ENCODE results near the gene MAMDC4. TPM values are rescaled to one million over a fixed set of nuclear protein-coding genes. Genes with fewer than 3 reads are reported as not detected.
A peak's percentile ranks its signal among the peaks of the same experiment; 100 is the strongest.

The MAMDC4 gene
- total and polyA plus RNA-seq, 2 of the 13 experiments (the other 11 are each of a cell fraction or from before 2014, with no cell fraction given) = 6.0 to 6.8 TPM

- TF ChIP-seq DZIP1 (CRISPR knock-in tag; IDR thresholded peaks at IDR 0.05) (peak; percentile 94), SP2 (CRISPR knock-in tag; IDR thresholded peaks at IDR 0.05) (peak; percentile 67), ATAD3A (CRISPR knock-in tag; IDR thresholded peaks at IDR 0.05) (no peak), SRY (CRISPR knock-in tag; IDR thresholded peaks at IDR 0.05) (no peak; the same call in 1 of the 2 replicates), ZNF10 (CRISPR knock-in tag; IDR thresholded peaks at IDR 0.05; ENCODE audit: borderline replicate concordance, low read depth) (no peak), SOX6 (IDR thresholded peaks at IDR 0.05) (no peak), SOX6 (CRISPR knock-in tag; IDR thresholded peaks at IDR 0.05) (peak; percentile 58), NFKB2 (CRISPR knock-in tag; IDR thresholded peaks at IDR 0.05; ENCODE audit: borderline replicate concordance) (no peak), SAP130 (CRISPR knock-in tag; IDR thresholded peaks at IDR 0.05; ENCODE audit: low read depth) (peak; percentile 99), KLF16 (CRISPR knock-in tag; IDR thresholded peaks at IDR 0.05) (peak in 1 of 2 experiments; percentile 95; a peak in 2 of 4 replicates), ARID4A (CRISPR knock-in tag; IDR thresholded peaks at IDR 0.05; ENCODE audit: borderline replicate concordance) (peak; percentile 78), XBP1 (CRISPR knock-in tag; IDR thresholded peaks at IDR 0.05) (no peak), ELK4 (CRISPR knock-in tag; IDR thresholded peaks at IDR 0.05; ENCODE audit: borderline replicate concordance) (no peak), ZNF367 (CRISPR knock-in tag; IDR thresholded peaks at IDR 0.05; ENCODE audit: borderline replicate concordance) (no peak), ZNF264 (CRISPR knock-in tag; IDR thresholded peaks at IDR 0.05) (no peak), ZNF354B (CRISPR knock-in tag; IDR thresholded peaks at IDR 0.05) (no peak), GPN1 (CRISPR knock-in tag; IDR thresholded peaks at IDR 0.05; ENCODE audit: borderline replicate concordance) (no peak)
- TF ChIP-seq, protein P1, sequence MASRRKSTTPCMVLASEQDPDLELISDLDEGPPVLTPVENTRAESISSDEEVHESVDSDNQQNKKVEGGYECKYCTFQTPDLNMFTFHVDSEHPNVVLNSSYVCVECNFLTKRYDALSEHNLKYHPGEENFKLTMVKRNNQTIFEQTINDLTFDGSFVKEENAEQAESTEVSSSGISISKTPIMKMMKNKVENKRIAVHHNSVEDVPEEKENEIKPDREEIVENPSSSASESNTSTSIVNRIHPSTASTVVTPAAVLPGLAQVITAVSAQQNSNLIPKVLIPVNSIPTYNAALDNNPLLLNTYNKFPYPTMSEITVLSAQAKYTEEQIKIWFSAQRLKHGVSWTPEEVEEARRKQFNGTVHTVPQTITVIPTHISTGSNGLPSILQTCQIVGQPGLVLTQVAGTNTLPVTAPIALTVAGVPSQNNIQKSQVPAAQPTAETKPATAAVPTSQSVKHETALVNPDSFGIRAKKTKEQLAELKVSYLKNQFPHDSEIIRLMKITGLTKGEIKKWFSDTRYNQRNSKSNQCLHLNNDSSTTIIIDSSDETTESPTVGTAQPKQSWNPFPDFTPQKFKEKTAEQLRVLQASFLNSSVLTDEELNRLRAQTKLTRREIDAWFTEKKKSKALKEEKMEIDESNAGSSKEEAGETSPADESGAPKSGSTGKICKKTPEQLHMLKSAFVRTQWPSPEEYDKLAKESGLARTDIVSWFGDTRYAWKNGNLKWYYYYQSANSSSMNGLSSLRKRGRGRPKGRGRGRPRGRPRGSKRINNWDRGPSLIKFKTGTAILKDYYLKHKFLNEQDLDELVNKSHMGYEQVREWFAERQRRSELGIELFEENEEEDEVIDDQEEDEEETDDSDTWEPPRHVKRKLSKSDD (CRISPR knock-in tag; IDR thresholded peaks at IDR 0.05; ENCODE audit: low read depth) = no peak
These were observed 30.2 kb downstream of the MAMDC4 start (continued) for GRCh38 chr9:136882109-136882946.
